ENCODE measurements around the gene MAML1.
"Not testable (repeated sequence)": the region's sequence is repeated elsewhere in the genome, so short reads cannot be mapped to it uniquely, and the experiment has no call there.

The MAML1 gene, protein sequence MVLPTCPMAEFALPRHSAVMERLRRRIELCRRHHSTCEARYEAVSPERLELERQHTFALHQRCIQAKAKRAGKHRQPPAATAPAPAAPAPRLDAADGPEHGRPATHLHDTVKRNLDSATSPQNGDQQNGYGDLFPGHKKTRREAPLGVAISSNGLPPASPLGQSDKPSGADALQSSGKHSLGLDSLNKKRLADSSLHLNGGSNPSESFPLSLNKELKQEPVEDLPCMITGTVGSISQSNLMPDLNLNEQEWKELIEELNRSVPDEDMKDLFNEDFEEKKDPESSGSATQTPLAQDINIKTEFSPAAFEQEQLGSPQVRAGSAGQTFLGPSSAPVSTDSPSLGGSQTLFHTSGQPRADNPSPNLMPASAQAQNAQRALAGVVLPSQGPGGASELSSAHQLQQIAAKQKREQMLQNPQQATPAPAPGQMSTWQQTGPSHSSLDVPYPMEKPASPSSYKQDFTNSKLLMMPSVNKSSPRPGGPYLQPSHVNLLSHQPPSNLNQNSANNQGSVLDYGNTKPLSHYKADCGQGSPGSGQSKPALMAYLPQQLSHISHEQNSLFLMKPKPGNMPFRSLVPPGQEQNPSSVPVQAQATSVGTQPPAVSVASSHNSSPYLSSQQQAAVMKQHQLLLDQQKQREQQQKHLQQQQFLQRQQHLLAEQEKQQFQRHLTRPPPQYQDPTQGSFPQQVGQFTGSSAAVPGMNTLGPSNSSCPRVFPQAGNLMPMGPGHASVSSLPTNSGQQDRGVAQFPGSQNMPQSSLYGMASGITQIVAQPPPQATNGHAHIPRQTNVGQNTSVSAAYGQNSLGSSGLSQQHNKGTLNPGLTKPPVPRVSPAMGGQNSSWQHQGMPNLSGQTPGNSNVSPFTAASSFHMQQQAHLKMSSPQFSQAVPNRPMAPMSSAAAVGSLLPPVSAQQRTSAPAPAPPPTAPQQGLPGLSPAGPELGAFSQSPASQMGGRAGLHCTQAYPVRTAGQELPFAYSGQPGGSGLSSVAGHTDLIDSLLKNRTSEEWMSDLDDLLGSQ

DNA sequence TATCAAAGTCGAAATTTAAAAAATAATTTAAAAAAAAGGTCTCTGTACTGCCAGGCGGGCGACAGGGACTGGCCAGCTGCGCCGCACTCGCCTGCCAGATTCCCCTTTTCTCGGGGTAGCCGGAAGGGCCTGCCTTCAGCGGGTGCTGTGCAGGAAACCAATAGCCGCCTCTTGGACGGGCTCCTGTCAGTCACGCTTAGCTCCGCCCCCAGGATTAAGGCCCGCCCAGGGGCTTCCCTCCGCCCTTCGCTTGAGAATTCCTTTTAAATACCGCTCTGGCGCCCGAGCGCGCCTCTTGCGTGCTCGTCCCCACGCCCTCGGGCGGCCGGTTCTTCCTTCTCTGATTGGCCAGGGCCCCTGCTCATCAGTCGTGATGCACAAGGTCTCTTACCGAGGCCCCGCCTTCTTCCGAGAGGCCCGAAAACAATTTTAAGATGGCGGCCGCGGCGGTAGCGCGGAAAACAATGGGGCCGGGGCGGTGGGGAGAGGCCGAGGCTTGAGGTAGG is at the start of gene MAML1:
Gene MAML1 (plus strand): TSS at position 411 of the 506 bp plus-strand sequence. CDS start 291 bp downstream, outside the sequence.
- peak; percentile 97 for DNase-seq

DNA sequence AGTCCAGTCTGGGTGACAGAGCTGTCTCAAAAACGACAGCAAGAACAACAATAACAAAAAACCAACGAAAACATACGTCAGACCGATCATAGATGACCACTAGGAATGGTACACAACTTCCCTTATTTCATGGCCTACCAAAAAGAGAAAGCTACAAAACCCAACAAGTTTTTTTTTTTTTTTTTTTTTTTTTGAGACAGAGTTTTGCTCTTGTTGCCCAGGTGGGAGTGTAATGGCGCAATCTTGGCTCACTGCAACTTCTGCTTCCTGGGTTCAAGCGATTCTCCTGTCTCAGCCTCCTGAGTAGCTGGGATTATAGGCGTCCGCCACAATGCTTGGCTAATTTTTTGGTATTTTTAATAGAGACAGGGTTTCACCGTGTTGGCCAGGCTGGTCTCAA is 43.4 kb upstream of the MAML1 start:
- not testable (repeated sequence) for DNase-seq

DNA sequence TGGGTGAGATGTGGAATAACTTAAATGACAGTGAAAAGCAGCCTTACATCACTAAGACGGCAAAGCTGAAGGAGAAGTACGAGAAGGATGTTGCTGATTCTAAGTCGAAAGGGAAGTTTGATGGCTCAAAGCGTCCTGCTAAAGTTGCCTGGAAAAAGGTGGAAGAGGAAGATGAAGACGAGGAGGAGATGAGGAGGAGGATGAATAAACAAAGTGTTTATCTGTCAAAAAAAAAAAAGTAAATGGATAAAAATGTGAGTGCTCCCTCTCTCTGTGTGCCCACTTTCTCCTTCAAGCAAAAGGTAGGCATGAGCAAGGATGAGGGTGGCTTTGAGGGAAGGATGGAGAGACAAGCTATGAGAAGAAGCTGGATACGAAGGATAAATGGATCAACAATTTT is 38.1 kb upstream of the MAML1 start:
- no peak for DNase-seq

DNA sequence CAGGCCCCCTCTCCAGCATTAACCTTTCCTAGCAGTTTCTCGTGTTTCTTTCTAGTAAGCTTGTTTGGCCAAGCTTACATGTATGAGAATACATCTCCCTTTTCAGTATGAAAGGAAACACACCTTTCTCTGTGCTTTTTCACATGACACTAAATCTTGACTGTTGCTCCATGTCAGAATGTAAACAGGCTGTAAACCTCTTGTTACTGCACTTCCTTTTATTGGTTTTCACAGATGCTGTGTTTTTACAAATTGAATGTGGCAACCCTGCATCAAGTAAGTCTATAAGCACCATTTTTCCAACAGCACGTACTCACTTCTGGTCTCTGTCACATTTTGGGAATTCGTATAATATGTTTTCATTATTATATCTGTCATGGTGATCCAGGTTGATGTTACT is 36.0 kb upstream of the MAML1 start:
- DNase-seq, result no peak

DNA sequence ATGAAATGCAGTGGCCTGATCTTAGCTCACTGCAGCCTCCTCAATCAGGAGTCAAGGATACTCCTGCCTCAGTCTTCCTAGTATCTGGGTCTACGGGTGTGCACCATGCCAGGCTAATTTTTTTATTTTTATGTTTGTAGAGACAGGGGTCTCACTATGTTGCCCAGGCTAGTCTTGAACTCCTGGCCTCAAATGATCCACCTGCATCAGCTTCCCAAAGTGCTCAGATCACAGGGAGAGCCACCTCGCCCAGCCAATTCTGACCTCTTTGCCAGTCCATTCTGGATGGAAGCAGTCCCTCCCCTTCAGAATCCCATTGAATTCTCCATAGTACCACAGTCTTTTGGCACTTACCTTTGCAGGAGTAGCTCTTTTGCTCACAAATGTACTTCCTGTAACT is 35.5 kb upstream of the MAML1 start:
- DNase-seq, result no peak

DNA sequence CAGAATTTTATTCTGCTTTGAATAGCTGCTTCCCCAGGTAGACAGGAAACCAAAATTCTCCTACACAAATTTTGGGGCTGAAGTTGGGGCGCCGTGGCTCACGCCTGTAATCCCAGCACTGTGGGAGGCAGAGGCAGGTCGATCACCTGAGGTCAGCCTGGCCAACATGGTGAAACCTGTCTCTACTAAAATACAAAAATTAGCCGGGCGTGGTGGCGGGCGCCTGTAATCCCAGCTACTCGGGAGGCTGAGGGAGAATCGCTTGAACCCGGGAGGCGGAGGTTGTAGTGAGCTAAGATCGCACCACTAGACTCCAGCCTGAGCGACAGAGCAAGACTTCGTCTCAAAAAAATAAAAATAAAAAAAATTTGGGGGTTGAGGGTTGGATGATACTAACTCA is 35.1 kb upstream of the MAML1 start:
- not testable (repeated sequence) for DNase-seq

DNA sequence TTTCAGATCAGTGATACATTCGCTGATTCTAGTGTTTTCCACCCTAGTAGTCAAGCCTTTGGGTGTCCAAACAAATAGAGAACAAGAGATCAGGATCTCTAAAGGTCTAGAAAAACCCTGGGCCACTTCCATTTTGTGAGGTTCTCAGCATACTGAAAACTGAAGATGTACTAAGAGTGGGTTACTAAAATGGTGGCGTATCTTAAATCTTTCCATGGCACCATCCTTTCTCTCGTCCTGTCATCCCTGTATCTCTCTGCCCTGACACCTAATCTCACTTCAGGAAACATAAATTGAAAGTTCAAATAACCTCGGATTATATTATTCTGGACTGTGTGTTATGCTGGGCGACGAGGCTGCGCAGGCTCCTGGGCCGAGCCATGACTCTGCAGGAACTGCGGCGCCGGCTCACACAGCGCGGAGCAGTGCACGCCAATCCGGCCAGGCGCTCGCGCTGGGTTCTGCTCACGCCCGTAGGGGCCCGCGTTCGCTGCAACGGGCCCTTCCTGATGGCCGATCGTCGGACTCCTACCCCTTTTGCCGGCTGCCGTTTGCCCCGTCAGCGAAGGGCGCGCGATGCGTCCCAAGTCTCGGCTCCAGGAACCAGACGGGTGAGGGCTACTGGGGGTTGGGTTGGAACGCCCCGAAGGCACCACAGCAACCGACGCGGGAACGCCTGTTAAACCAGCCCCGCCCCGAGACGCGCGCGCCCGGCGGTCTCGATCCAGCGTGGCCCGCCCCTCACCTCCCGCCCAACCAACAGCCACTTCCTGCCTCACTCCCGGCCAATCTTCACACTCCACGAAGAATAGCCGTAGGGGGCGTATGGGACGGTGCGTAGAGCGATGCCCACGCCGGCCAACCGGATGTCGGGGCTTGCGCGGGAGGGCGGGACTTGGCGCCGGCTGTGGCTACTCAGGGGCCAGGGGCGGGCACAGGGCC is 34.4 kb upstream of the MAML1 start:
- peak; percentile 96 for DNase-seq

DNA sequence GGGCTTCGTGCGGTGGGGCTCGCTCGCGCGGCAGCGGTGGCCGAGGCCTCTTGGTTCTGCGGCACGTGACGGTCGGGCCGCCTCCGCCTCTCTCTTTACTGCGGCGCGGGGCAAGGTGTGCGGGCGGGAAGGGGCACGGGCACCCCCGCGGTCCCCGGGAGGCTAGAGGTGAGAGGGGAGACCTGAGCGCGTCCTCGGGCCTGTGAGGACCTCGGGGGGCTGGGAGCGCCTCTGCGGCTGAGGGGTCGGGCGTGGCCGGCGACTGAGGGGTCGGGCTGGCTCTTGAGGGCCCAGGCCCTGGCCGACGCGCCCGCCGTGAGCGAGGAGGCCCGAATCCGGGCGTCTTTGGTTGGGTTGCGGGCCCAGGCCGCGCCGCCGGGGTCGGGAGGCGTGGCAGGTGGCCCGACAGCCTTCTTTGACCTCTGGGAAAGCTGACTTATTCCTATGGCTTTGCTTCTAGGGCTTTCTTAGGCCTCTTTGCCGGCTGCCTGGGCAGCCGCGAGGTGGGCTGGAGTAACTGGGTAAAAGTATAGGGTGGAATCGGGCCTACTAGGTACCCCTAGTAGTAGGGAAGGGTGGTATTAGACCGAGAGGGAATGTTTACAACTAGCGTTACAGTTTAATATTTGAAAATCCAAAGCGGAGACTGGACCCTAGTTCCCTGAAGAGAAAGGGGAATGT is 33.5 kb upstream of the MAML1 start, which contains the start of gene CANX:
Gene CANX (plus strand): TSS at position 33 of the 681 bp plus-strand sequence. CDS start 6,715 bp downstream, outside the sequence.
- DNase-seq, result no peak

GRCh38 chr5:179699616-179700237 is 32.9 kb upstream of the MAML1 start:
- DNase-seq, result peak; percentile 6

GRCh38 chr5:179700401-179700918 is 32.2 kb upstream of the MAML1 start:
- no peak for DNase-seq

GRCh38 chr5:179716286-179716685 is 16.3 kb upstream of the MAML1 start:
- DNase-seq, result no peak

DNA sequence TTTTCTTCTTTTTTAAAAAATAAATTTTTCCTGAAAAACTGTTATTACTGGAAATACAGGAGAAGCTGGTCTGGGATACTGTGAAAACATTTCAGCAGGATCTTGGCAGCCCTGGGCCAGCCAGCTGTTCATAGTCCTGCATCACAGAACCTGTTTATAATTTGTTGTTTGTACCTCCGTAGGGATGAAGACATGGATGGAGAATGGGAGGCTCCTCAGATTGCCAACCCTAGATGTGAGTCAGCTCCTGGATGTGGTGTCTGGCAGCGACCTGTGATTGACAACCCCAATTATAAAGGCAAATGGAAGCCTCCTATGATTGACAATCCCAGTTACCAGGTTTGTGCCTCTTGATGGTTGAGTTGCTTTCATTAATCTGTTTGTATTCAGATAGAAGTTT is 12.4 kb upstream of the MAML1 start:
- DNase-seq, result no peak

DNA sequence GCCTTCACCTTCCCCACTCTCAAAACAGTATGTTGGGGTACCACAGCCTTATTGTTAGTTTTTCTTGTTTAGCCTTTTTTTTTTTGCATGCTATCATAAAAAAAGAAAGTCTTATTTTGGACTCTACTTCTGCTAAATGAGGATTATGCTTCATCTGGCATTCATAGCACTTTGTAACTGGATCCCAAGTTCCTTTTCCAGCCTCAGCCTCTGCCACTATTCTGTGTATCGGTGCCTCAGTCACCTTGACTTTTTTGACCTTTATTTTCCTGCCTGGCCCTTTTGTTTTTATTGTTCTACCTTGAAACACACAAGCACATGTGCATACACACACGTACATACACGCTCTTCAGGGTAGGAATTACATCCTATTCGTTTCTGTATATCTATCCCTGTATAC is 8.5 kb upstream of the MAML1 start:
- no peak for DNase-seq

- no peak for DNase-seq
Measured at GRCh38 chr5:179727106-179727505, 5.5 kb upstream of the MAML1 start.

DNA sequence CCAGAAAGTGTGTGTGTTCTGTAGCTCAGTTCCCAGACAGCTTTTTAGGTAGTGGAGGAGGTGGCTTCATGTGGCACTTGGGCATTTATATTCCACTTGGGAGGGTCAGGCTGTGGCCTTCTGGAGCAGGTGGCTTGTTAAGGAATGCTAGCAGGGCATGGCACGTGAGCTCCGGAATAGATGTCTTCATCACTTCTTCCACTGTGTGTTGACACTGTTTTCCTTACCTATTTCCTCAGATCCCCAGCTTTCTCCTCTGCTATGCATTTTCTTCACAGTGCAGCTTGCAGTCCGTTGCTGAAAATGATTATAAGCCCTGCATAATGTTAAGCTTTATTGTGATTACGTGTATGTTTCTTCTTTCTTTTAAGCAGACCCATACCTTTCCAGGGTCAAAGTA is 3.3 kb upstream of the MAML1 start:
- DNase-seq, result no peak

GRCh38 chr5:179729727-179730126 is 2.9 kb upstream of the MAML1 start:
- DNase-seq, result no peak

DNA sequence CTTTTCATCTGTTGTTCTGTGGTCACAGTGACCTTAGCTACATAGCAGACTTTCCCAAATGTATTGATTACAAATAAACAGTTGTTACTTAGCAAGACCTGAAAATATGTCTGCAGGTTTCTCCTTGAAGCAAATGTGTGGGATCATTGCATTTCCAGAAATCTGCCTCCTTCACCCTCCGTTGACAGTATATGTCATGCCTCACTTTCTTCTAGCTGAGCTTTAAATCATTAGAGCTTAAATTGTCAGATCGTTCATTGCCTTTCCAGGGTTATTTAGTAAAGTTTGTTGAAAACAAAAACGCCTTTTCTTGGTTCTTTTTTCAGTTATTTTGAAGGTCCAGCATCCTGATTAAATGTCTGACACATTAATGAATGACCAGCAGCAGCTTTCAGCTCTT is 2.3 kb upstream of the MAML1 start:
- DNase-seq, result no peak

DNA sequence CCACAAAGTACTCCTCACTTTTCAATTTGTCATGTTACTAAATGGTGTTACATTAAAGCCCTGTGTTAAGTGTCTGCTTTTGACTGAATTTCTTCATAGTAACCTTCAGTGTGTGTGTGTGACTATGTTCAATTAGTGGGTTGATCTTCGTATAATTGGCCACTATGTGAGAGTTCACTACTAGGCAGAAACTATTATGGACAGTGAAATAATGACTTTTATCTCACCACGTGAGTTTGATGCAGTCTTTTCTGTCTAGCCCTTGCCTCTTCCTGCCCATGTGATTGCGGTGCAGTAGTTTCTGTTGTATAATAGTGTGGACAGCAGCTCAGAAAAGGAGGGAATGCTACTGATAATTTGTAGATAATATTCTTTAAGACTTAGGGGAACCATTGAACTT is 1.8 kb upstream of the MAML1 start:
- no peak for DNase-seq

GRCh38 chr5:179731791-179732411 is 721 bp upstream of the MAML1 start:
- DNase-seq, result peak; percentile 61

All from NCI-H2227 treated with DMSO at 0.1 percent for 48 hours (cell line).